ENCODE data around the gene KREMEN2.

KREMEN2 gene

DNA sequence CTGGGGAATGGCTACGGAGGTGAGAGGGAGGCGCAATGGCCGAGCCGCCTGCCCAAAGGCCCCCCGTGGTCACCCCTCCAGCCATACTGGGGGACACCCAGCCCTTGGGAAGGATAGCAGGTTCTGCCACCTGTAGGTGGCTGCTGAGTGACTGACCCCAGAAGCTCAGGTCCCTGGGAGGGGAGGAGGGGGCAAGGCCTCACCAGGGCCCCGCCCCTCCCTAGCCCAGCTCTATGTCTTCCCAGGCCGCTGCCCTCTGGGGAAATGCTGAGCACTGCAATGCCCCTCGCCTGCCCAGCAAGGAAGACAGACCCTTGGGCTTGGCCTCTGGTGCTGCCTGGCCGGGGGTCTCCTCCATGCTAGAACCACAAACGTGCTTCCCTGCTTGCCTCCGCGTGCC, 37.2 kb downstream of the KREMEN2 start:
- H3K4me3 ChIP-seq (ENCODE audit: low read depth, low read length), result no peak overlapping the region
- TF ChIP-seq, protein P1, sequence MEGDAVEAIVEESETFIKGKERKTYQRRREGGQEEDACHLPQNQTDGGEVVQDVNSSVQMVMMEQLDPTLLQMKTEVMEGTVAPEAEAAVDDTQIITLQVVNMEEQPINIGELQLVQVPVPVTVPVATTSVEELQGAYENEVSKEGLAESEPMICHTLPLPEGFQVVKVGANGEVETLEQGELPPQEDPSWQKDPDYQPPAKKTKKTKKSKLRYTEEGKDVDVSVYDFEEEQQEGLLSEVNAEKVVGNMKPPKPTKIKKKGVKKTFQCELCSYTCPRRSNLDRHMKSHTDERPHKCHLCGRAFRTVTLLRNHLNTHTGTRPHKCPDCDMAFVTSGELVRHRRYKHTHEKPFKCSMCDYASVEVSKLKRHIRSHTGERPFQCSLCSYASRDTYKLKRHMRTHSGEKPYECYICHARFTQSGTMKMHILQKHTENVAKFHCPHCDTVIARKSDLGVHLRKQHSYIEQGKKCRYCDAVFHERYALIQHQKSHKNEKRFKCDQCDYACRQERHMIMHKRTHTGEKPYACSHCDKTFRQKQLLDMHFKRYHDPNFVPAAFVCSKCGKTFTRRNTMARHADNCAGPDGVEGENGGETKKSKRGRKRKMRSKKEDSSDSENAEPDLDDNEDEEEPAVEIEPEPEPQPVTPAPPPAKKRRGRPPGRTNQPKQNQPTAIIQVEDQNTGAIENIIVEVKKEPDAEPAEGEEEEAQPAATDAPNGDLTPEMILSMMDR (IDR thresholded peaks at IDR 0.05; ENCODE audit: low read depth, low read length), result no peak
- TF ChIP-seq POLR2A (IDR thresholded peaks at IDR 0.05; ENCODE audit: extremely low read depth, insufficient read length), result no peak
- TF ChIP-seq, protein P2, sequence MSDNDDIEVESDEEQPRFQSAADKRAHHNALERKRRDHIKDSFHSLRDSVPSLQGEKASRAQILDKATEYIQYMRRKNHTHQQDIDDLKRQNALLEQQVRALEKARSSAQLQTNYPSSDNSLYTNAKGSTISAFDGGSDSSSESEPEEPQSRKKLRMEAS (IDR thresholded peaks at IDR 0.05; ENCODE audit: low read depth, low read length), result no peak
- TF ChIP-seq MYC (IDR thresholded peaks at IDR 0.05; ENCODE audit: low read depth, low read length), result no peak
- no peak for DNase-seq (ENCODE audit: low read depth)

- TF ChIP-seq, protein P1 (IDR thresholded peaks at IDR 0.05; ENCODE audit: low read depth, low read length), result peak; percentile 33
- TF ChIP-seq POLR2A (IDR thresholded peaks at IDR 0.05; ENCODE audit: extremely low read depth, insufficient read length), result no peak
- DNase-seq (ENCODE audit: low read depth), result peak; percentile 99
- no peak overlapping the region for H3K4me3 ChIP-seq (ENCODE audit: low read depth, low read length)
Observed at GRCh38 chr16:3003582-3004270, 39.7 kb downstream of the KREMEN2 start.

- H3K4me3 ChIP-seq (ENCODE audit: low read depth, low read length), result no peak overlapping the region
- DNase-seq (ENCODE audit: low read depth), result peak; percentile 56
- TF ChIP-seq, protein P1 (IDR thresholded peaks at IDR 0.05; ENCODE audit: low read depth, low read length), result no peak
- TF ChIP-seq, protein P2 (IDR thresholded peaks at IDR 0.05; ENCODE audit: low read depth, low read length), result no peak
- TF ChIP-seq MYC (IDR thresholded peaks at IDR 0.05; ENCODE audit: low read depth, low read length) (no peak), POLR2A (IDR thresholded peaks at IDR 0.05; ENCODE audit: extremely low read depth, insufficient read length) (no peak)
Observed at GRCh38 chr16:3004319-3004718, 40.2 kb downstream of the KREMEN2 start.

DNA sequence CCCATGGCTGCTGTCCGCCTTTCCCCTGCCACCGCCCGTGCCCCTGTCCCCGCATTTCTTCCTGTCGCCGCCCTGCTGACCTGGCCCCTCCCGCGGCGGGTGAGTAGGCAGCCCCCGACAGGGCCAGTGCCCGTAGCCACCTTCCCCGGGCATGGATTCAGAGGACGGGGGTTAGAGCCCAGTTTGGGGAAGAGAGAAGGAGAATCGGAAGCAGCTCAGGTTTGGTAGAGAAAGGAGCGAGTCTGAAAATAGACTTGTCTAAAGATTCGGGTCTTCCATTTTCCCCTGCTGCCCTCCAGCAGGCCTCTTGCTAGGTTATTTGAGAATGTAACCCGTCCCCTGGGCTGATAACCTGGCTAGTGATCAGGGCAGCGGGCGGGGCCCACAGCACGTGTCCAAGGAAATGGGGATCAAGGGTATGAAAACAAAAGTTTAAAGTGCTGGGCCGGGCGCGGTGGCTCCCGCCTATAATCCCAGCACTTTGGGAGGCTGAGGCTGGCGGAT, 40.8 kb downstream of the KREMEN2 start:
- H3K4me3 ChIP-seq (ENCODE audit: low read depth, low read length), result peak overlapping the region; percentile 56
- DNase-seq (ENCODE audit: low read depth), result peak; percentile 57

GRCh38 chr16:3007059-3007956, 43.2 kb downstream of the KREMEN2 start:
- DNase-seq (ENCODE audit: low read depth), result peak; percentile 77
- TF ChIP-seq POLR2A (IDR thresholded peaks at IDR 0.05; ENCODE audit: extremely low read depth, insufficient read length) (no peak), MYC (IDR thresholded peaks at IDR 0.05; ENCODE audit: low read depth, low read length) (no peak)
- TF ChIP-seq, protein P2 (IDR thresholded peaks at IDR 0.05; ENCODE audit: low read depth, low read length), result no peak
- TF ChIP-seq, protein P1 (IDR thresholded peaks at IDR 0.05; ENCODE audit: low read depth, low read length), result no peak
- peak overlapping the region; percentile 27 for H3K4me3 ChIP-seq (ENCODE audit: low read depth, low read length)

More for the DNA sequence above, 40.8 kb downstream of the KREMEN2 start:
- TF ChIP-seq MYC (IDR thresholded peaks at IDR 0.05; ENCODE audit: low read depth, low read length) (no peak), POLR2A (IDR thresholded peaks at IDR 0.05; ENCODE audit: extremely low read depth, insufficient read length) (no peak)
- TF ChIP-seq, protein P1 (IDR thresholded peaks at IDR 0.05; ENCODE audit: low read depth, low read length), result no peak
- TF ChIP-seq, protein P2 (IDR thresholded peaks at IDR 0.05; ENCODE audit: low read depth, low read length), result no peak

Measured in NB4 (cell line).